Neural progenitor cell (in vitro differentiated cells): ENCODE data around the gene SMIM3. TPM values are rescaled to one million over a fixed set of nuclear protein-coding genes. Genes with fewer than 3 reads are reported as not detected.

Experiments used
- DNase-seq: peaks from one replicate; pipeline ENCODE4 v3.0.0-alpha.2; 2016; ENCODE audit warnings: low spot score
- H2AFZ ChIP-seq: fragments of 200-600 bp; sonication (generic); replicated peaks from 2 replicates; pipeline ENCODE4 v1.6.1; 2016; ENCODE audit warnings: antibody characterized with exemption
- H3F3A ChIP-seq: fragments of 200-600 bp; sonication (generic); 2 replicates; pipeline ENCODE4 v1.6.1; 2016; ENCODE audit warnings: antibody characterized with exemption, low read depth
- H3K27ac ChIP-seq: fragments of 200-600 bp; sonication (generic); 2 replicates; pipeline ENCODE4 v1.5.1; 2016; ENCODE audit warnings: mild to moderate bottlenecking
- H3K27me3 ChIP-seq: fragments of 200-600 bp; sonication (generic); 2 replicates; pipeline ENCODE4 v1.6.1; 2016; ENCODE audit warnings: mild to moderate bottlenecking, moderate library complexity
- H3K36me3 ChIP-seq: fragments of 200-600 bp; sonication (generic); 2 replicates; pipeline ENCODE4 v1.5.1; 2016
- H3K4me1 ChIP-seq: fragments of 200-600 bp; sonication (generic); 2 replicates; pipeline ENCODE4 v1.6.1; 2016; ENCODE audit warnings: mixed run types
- H3K4me2 ChIP-seq: fragments of 200-600 bp; sonication (generic); 2 replicates; pipeline ENCODE4 v1.6.1; 2016
- H3K4me3 ChIP-seq: fragments of 200-600 bp; sonication (generic); 2 replicates; pipeline ENCODE4 v1.5.1; 2016
- H3K79me2 ChIP-seq: fragments of 200-600 bp; sonication (generic); 2 replicates; pipeline ENCODE4 v1.6.1; 2016; ENCODE audit warnings: low read depth
- H3K9ac ChIP-seq: fragments of 200-600 bp; sonication (generic); 2 replicates; pipeline ENCODE4 v1.6.1; 2016
- H3K9me3 ChIP-seq: fragments of 200-600 bp; sonication (generic); 2 replicates; pipeline ENCODE4 v1.5.1; 2016; ENCODE audit warnings: low read depth
- H4K20me1 ChIP-seq: fragments of 200-600 bp; sonication (generic); 2 replicates; pipeline ENCODE4 v1.6.1; 2016; ENCODE audit warnings: low read depth
- H3K27ac Mint-ChIP-seq: 3 replicates; pipeline ENCODE4 v1.8.0; 2021; ENCODE audit warnings: mixed read lengths
- H3K27me3 Mint-ChIP-seq: 2 replicates; pipeline ENCODE4 v1.8.0; 2022; ENCODE audit warnings: low read depth, mild to moderate bottlenecking, inconsistent platforms, moderate library complexity, mixed read lengths; ENCODE audit not compliant: insufficient read depth
- H3K36me3 Mint-ChIP-seq: 3 replicates; pipeline ENCODE4 v1.8.0; 2021; ENCODE audit warnings: mixed read lengths
- H3K4me1 Mint-ChIP-seq: 3 replicates; pipeline ENCODE4 v1.8.0; 2021; ENCODE audit warnings: mixed read lengths
- H3K4me3 Mint-ChIP-seq: 3 replicates; pipeline ENCODE4 v1.8.0; 2021; ENCODE audit warnings: mild to moderate bottlenecking, moderate library complexity, mixed read lengths
- H3K9me3 Mint-ChIP-seq: 3 replicates; pipeline ENCODE4 v1.8.0; 2020; ENCODE audit warnings: mixed read lengths
- EZH2 ChIP-seq: fragments of 200-600 bp; sonication (generic); IDR thresholded peaks from 2 replicates; pipeline ENCODE4 v1.6.1; 2017; ENCODE audit warnings: antibody characterized with exemption, mild to moderate bottlenecking, moderate library complexity
- EZH2phosphoT487 ChIP-seq: fragments of 200-600 bp; sonication (generic); IDR thresholded peaks from 2 replicates; pipeline ENCODE4 v1.6.1; 2017; ENCODE audit warnings: antibody characterized with exemption
- total RNA-seq: library from RNA; depleted of rRNA; stranded (reverse); fragments of >200 nt; gene quantifications from 2 replicates; pipeline ENCODE4 v1.2.3, GENCODE V29; 2015; ENCODE audit warnings: low replicate concordance
- TF ChIP-seq, protein P1 (sequence below): fragments of 200-600 bp; sonication (generic); IDR thresholded peaks from 2 replicates; pipeline ENCODE4 v1.5.1; 2017; ENCODE audit warnings: antibody characterized with exemption, mild to moderate bottlenecking

Gene SMIM3
- total RNA-seq, 1 donor from 2014 or later = 18.4 TPM

DNA sequence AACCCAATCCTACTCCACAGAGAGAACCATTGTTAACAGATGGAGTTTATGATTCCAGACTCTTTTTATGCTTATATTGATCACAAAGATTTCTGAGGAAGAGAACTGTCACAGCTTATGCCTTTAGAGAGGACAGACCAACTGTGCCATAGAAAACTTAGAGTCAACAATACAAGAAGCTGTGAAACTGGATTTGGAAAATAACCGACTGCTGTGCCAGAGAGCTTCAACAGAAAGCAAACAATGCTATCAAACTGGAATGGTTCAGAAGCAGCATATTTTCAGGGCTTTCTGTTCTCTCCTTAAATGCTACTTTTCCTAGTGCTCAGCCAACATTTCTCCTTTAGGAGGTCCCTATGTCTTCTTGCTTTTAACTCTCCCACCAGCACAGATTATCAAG is 24.7 kb upstream of the SMIM3 start:
- Histone ChIP-seq H3K36me3 (peaks cover 23% of the 10 kb centered on the region), H2AFZ (no peak overlapping the region), H3K27ac (no peak overlapping the region), H3F3A (peaks cover 14% of the 10 kb centered on the region), H3K4me3 (no peak overlapping the region), H3K9ac (no peak overlapping the region), H3K27me3 (no peaks in the 10 kb centered on the region), H4K20me1 (no peaks in the 10 kb centered on the region), H3K9me3 (no peaks in the 10 kb centered on the region), H3K4me1 (no peaks in the 10 kb centered on the region), H3K79me2 (peaks cover 43% of the 10 kb centered on the region), H3K4me2 (no peak overlapping the region)
- no peak for DNase-seq
- Mint-ChIP-seq H3K9me3 (no peaks in the 10 kb centered on the region), H3K27ac (no peak overlapping the region), H3K4me3 (no peak overlapping the region), H3K4me1 (peaks cover 5% of the 10 kb centered on the region), H3K36me3 (peaks cover 30% of the 10 kb centered on the region), H3K27me3 (no peaks in the 10 kb centered on the region)
- TF ChIP-seq EZH2phosphoT487 (no peak), EZH2 (no peak)
- TF ChIP-seq, protein P1, sequence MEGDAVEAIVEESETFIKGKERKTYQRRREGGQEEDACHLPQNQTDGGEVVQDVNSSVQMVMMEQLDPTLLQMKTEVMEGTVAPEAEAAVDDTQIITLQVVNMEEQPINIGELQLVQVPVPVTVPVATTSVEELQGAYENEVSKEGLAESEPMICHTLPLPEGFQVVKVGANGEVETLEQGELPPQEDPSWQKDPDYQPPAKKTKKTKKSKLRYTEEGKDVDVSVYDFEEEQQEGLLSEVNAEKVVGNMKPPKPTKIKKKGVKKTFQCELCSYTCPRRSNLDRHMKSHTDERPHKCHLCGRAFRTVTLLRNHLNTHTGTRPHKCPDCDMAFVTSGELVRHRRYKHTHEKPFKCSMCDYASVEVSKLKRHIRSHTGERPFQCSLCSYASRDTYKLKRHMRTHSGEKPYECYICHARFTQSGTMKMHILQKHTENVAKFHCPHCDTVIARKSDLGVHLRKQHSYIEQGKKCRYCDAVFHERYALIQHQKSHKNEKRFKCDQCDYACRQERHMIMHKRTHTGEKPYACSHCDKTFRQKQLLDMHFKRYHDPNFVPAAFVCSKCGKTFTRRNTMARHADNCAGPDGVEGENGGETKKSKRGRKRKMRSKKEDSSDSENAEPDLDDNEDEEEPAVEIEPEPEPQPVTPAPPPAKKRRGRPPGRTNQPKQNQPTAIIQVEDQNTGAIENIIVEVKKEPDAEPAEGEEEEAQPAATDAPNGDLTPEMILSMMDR = no peak

DNA sequence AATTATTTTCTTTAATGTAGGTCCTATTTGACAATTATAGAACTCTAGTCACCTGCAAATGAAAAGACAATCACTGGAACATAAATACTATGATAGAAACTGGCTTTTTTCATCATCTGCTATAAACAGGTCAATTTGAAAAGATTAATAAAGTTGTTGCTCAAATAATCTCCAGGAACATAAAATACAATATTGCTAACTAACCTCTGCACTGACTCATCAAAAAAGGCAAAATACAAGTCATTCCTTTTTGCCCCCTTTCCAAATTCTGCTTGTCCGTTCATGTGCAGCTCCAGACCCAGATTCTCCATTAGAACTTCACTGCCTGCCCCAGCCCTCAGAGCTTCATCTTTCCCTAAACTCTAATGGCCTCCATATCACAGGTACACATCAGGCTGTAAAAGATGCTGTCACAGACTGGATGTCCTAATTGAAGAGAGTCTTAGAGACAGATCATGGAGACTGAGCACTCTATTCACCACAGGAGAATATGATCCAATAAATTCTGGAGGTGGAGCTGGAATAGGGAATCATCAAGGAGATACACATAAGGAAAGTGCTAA is 21.4 kb upstream of the SMIM3 start:
- Histone ChIP-seq H3K27ac (no peak overlapping the region), H3K36me3 (peaks cover 4% of the 10 kb centered on the region), H3K79me2 (peaks cover 37% of the 10 kb centered on the region), H3K9me3 (no peaks in the 10 kb centered on the region), H2AFZ (no peak overlapping the region), H4K20me1 (no peaks in the 10 kb centered on the region), H3K4me3 (peak overlapping the region; percentile 79), H3K4me2 (peak overlapping the region; percentile 83), H3K27me3 (no peaks in the 10 kb centered on the region), H3K4me1 (no peaks in the 10 kb centered on the region), H3K9ac (no peak overlapping the region), H3F3A (peaks cover 13% of the 10 kb centered on the region)
- H3K36me3 Mint-ChIP-seq = peaks cover 25% of the 10 kb centered on the region
- no peak for DNase-seq
- peak overlapping the region; percentile 39 for H3K4me3 Mint-ChIP-seq
- H3K4me1 Mint-ChIP-seq = peaks cover 5% of the 10 kb centered on the region
- TF ChIP-seq, protein P1 = no peak
- TF ChIP-seq EZH2phosphoT487 = no peak
- no peak for TF ChIP-seq EZH2
- H3K9me3 Mint-ChIP-seq = peaks cover 6% of the 10 kb centered on the region
- H3K27me3 Mint-ChIP-seq = no peaks in the 10 kb centered on the region
- no peak overlapping the region for H3K27ac Mint-ChIP-seq

DNA sequence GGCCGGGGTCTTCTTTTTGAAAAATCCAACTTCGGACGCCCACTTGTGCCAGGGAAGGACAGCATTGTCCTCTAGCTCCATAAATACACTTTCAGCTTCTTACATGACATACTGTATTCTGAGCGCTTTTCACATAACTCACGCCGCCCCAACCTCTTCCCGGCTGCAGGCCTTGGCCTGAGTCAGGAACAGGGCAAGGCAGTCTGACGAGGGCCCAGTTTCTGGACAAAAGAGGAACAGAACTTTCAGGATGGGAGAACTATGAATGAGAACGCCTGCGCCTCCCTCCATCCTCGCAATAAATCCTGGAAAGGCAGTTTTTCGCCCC is 20.4 kb upstream of the SMIM3 start:
- no peak for DNase-seq
- no peaks in the 10 kb centered on the region for H3K27me3 ChIP-seq
- H3K9ac ChIP-seq = peak overlapping the region; percentile 68
- Mint-ChIP-seq H3K9me3 (peaks cover 6% of the 10 kb centered on the region), H3K27me3 (no peaks in the 10 kb centered on the region), H3K36me3 (peaks cover 22% of the 10 kb centered on the region), H3K4me1 (peaks cover 5% of the 10 kb centered on the region), H3K27ac (no peak overlapping the region), H3K4me3 (no peak overlapping the region)
- H3K9me3 ChIP-seq = no peaks in the 10 kb centered on the region
- TF ChIP-seq EZH2phosphoT487 (no peak), EZH2 (no peak)
- TF ChIP-seq, protein P1 = no peak
- peaks cover 37% of the 10 kb centered on the region for H3K79me2 ChIP-seq
- peaks cover 4% of the 10 kb centered on the region for H3K36me3 ChIP-seq
- H3K27ac ChIP-seq = peak overlapping the region; percentile 92
- peaks cover 10% of the 10 kb centered on the region for H3F3A ChIP-seq
- no peaks in the 10 kb centered on the region for H4K20me1 ChIP-seq
- peak overlapping the region; percentile 79 for H3K4me3 ChIP-seq
- H3K4me2 ChIP-seq = peak overlapping the region; percentile 83
- peak overlapping the region; percentile 95 for H2AFZ ChIP-seq
- H3K4me1 ChIP-seq = no peaks in the 10 kb centered on the region
